H1 (cell line): ENCODE results near the gene TMEM86B. TPM values are rescaled to one million over a fixed set of nuclear protein-coding genes. Genes with fewer than 3 reads are reported as not detected.

Experiments
- CTCF ChIA-PET: fragments of 300-600 bp; sonication (Branson Sonifier 250); formaldehyde crosslinking; loops from one replicate; lab custom pipeline; 2021; ENCODE audit not compliant: partially characterized antibody; lab: Charles Lee
- POLR2A ChIA-PET: fragments of 300-600 bp; sonication (Branson Sonifier 250); formaldehyde crosslinking; loops from one replicate; lab custom pipeline; 2021; ENCODE audit warnings: inconsistent platforms; ENCODE audit not compliant: partially characterized antibody; lab: Charles Lee
- DNase-seq, 2 experiments: peaks; one replicate each; pipeline versions ENCODE4 v3.0.0 to v3.0.0-alpha.2; 2010 to 2022; ENCODE audit warnings: low spot score in 2 of 2, low read depth in 1 of 2, mixed read lengths in 1 of 2
- FAIRE-seq: peaks from 2 replicates; lab custom pipeline; 2011; peaks lifted over from hg19 to GRCh38; lab: Jason Lieb, UNC
- H2AFZ ChIP-seq: 2 replicates; pipeline ENCODE4 v1.8.1; 2012; ENCODE audit warnings: low read length, inconsistent platforms
- H2AK5ac ChIP-seq: 2 replicates; pipeline ENCODE4 v1.6.1; 2013; ENCODE audit warnings: low read depth, low read length
- H2BK120ac ChIP-seq: replicated peaks from 2 replicates; pipeline ENCODE3; 2013; ENCODE audit warnings: low read depth, low read length, inconsistent platforms
- H2BK12ac ChIP-seq: 2 replicates; pipeline ENCODE4 v1.6.1; 2013; ENCODE audit warnings: low read depth, low read length
- H2BK15ac ChIP-seq: 2 replicates; pipeline ENCODE4 v1.6.1; 2013; ENCODE audit warnings: low read length
- H2BK20ac ChIP-seq: 2 replicates; pipeline ENCODE4 v1.6.1; 2013; ENCODE audit warnings: low read length
- H2BK5ac ChIP-seq: 2 replicates; pipeline ENCODE4 v1.6.1; 2013; ENCODE audit warnings: low read depth, low read length
- H3K14ac ChIP-seq: 2 replicates; pipeline ENCODE4 v1.6.1; 2013; ENCODE audit warnings: inconsistent platforms; ENCODE audit not compliant: insufficient read length
- H3K18ac ChIP-seq: 2 replicates; pipeline ENCODE4 v1.6.1; 2013; ENCODE audit warnings: low read length; ENCODE audit errors: extremely low read depth
- H3K23ac ChIP-seq: 2 replicates; pipeline ENCODE4 v1.6.1; 2013; ENCODE audit warnings: inconsistent platforms; ENCODE audit not compliant: insufficient read length
- H3K23me2 ChIP-seq: 2 replicates; pipeline ENCODE4 v1.6.1; 2013; ENCODE audit warnings: low read depth, low read length
- H3K27ac ChIP-seq: 2 replicates; pipeline ENCODE4 v1.6.1; 2011; ENCODE audit warnings: low read depth, low read length, inconsistent platforms
- H3K27me3 ChIP-seq, 4 experiments: replicated peaks in 1 of 4; 1 replicate in 1 of 4; 2 replicates in 3 of 4; pipeline versions ENCODE4 v1.6.1 to v1.8.1; 2011 to 2013; ENCODE audit warnings: low read length in 3 of 4, mild to moderate bottlenecking in 3 of 4, inconsistent platforms in 2 of 4, mixed read lengths in 2 of 4, moderate library complexity in 1 of 4; ENCODE audit not compliant: control insufficient read depth in 3 of 4, insufficient read depth in 3 of 4; ENCODE audit errors: extremely low read depth in 1 of 4
- H3K36me3 ChIP-seq, 4 experiments: 2 replicates each; pipeline versions ENCODE4 v1.6.1 to v1.8.1; 2011 to 2013; ENCODE audit warnings: mild to moderate bottlenecking in 4 of 4, low read length in 3 of 4, moderate library complexity in 2 of 4, control low read depth in 1 of 4, inconsistent platforms in 1 of 4; ENCODE audit not compliant: insufficient read depth in 4 of 4, control insufficient read depth in 2 of 4
- H3K4ac ChIP-seq: replicated peaks from 2 replicates; pipeline ENCODE3; 2013; ENCODE audit warnings: low read length, low read depth, mixed read lengths, inconsistent platforms; ENCODE audit not compliant: insufficient read length
- H3K4me1 ChIP-seq, 4 experiments: replicated peaks in 1 of 4; 1 replicate in 1 of 4; 2 replicates in 3 of 4; pipeline versions ENCODE4 v1.6.1 to v1.8.1; 2011 to 2013; ENCODE audit warnings: low read length in 3 of 4, inconsistent platforms in 2 of 4, mixed read lengths in 1 of 4; ENCODE audit not compliant: insufficient read depth in 4 of 4, control insufficient read depth in 3 of 4
- H3K4me2 ChIP-seq, 2 experiments: 2 replicates each; pipeline versions ENCODE4 v1.6.1 to v1.8.1; 2011 to 2013; ENCODE audit warnings: low read depth in 2 of 2, low read length in 2 of 2, control low read depth in 1 of 2, inconsistent platforms in 1 of 2, mild to moderate bottlenecking in 1 of 2; ENCODE audit not compliant: insufficient read depth in 1 of 2
- H3K4me3 ChIP-seq, 4 experiments: fragments of 200-600, 300-600 bp in 1 of 4; sonication (generic), shearing (Covaris generic), sonication (Bioruptor Twin) in 1 of 4; 2 replicates each; pipeline versions ENCODE4 v1.5.1 to v1.8.1; 2011 to 2016; ENCODE audit warnings: low read length in 4 of 4, low read depth in 3 of 4, control low read depth in 2 of 4, inconsistent platforms in 2 of 4, mild to moderate bottlenecking in 2 of 4, mixed read lengths in 1 of 4, moderate library complexity in 1 of 4; ENCODE audit not compliant: insufficient read depth in 2 of 4; ENCODE audit errors: extremely low read depth in 1 of 4
- H3K56ac ChIP-seq: replicated peaks from 2 replicates; pipeline ENCODE3; 2013; ENCODE audit warnings: low read depth, mild to moderate bottlenecking, mixed read lengths, low read length, inconsistent platforms; ENCODE audit not compliant: insufficient read length
- H3K79me1 ChIP-seq: 2 replicates; pipeline ENCODE4 v1.6.1; 2013; ENCODE audit warnings: low read depth, low read length, control low read depth
- H3K79me2 ChIP-seq, 2 experiments: 2 replicates each; pipeline versions ENCODE4 v1.6.1 to v1.8.1; 2012 to 2013; ENCODE audit warnings: low read length in 2 of 2, mild to moderate bottlenecking in 2 of 2, inconsistent platforms in 1 of 2; ENCODE audit not compliant: insufficient read depth in 2 of 2, control insufficient read depth in 1 of 2
- H3K9ac ChIP-seq, 4 experiments: replicated peaks in 1 of 4; 1 replicate in 1 of 4; 2 replicates in 3 of 4; pipeline versions ENCODE4 v1.6.1 to v1.8.1; 2011 to 2013; ENCODE audit warnings: low read depth in 3 of 4, low read length in 3 of 4, control low read depth in 2 of 4, mild to moderate bottlenecking in 2 of 4, moderate library complexity in 2 of 4, inconsistent platforms in 1 of 4; ENCODE audit errors: extremely low read depth in 1 of 4
- H3K9me3 ChIP-seq, 2 experiments: 2 replicates each; pipeline versions ENCODE4 v1.6.1 to v1.8.1; 2012 to 2013; ENCODE audit warnings: mild to moderate bottlenecking in 2 of 2, moderate library complexity in 2 of 2, control low read depth in 1 of 2, inconsistent platforms in 1 of 2, low read depth in 1 of 2, low read length in 1 of 2, mixed read lengths in 1 of 2; ENCODE audit not compliant: insufficient read depth in 2 of 2
- H4K20me1 ChIP-seq, 2 experiments: replicated peaks in 1 of 2; 2 replicates each; pipeline versions ENCODE3 to v1.8.1; 2011 to 2013; ENCODE audit warnings: inconsistent platforms in 2 of 2, low read length in 2 of 2, mild to moderate bottlenecking in 1 of 2; ENCODE audit not compliant: insufficient read depth in 2 of 2, control insufficient read depth in 1 of 2
- H4K5ac ChIP-seq: 2 replicates; pipeline ENCODE4 v1.6.1; 2013; ENCODE audit warnings: low read length, low read depth, mixed read lengths, inconsistent platforms; ENCODE audit not compliant: insufficient read length
- H4K8ac ChIP-seq: 2 replicates; pipeline ENCODE4 v1.8.0; 2013; ENCODE audit warnings: mild to moderate bottlenecking, moderate library complexity, low read length, inconsistent platforms; ENCODE audit not compliant: insufficient read depth; ENCODE audit errors: extremely low read depth
- H4K91ac ChIP-seq: replicated peaks from 2 replicates; pipeline ENCODE3; 2013; ENCODE audit warnings: low read length, mixed read lengths, inconsistent platforms; ENCODE audit not compliant: insufficient read length
- ASH2L ChIP-seq: fragments of 200-600, 300-600 bp; sonication (generic); IDR thresholded peaks from one replicate; pipeline ENCODE4 v1.7.1; 2017; ENCODE audit warnings: low read length
- BRCA1 ChIP-seq: IDR thresholded peaks from 2 replicates; pipeline ENCODE4 v1.6.1; 2012; ENCODE audit warnings: low read depth, low read length, improper control_type of control experiment
- E2F6 ChIP-seq: IDR thresholded peaks from 2 replicates; pipeline ENCODE4 v1.6.1; 2012; ENCODE audit warnings: inconsistent platforms
- EGR1 ChIP-seq: IDR thresholded peaks from 2 replicates; pipeline ENCODE4 v1.6.1; 2011; ENCODE audit warnings: low read depth, low read length, borderline replicate concordance
- HDAC2 ChIP-seq, 2 experiments: fragments of 300-600 bp in 1 of 2; sonication (generic) in 1 of 2; IDR thresholded peaks; 2 replicates each; pipeline ENCODE4 v1.6.1; 2011 to 2012; ENCODE audit warnings: low read depth in 2 of 2, low read length in 2 of 2, mild to moderate bottlenecking in 2 of 2, moderate library complexity in 2 of 2, borderline replicate concordance in 1 of 2, inconsistent platforms in 1 of 2
- MAX ChIP-seq: IDR thresholded peaks from 2 replicates; pipeline ENCODE4 v1.6.1; 2012; ENCODE audit warnings: inconsistent platforms
- NRF1 ChIP-seq: IDR thresholded peaks from 2 replicates; pipeline ENCODE4 v1.6.1; 2011; ENCODE audit warnings: mild to moderate bottlenecking, low read depth, low read length, improper control_type of control experiment
- PHF8 ChIP-seq: fragments of 200-600 bp; sonication (generic); conservative IDR thresholded peaks from 2 replicates; pipeline ENCODE4 v1.7.1; 2012; ENCODE audit warnings: low read depth, mild to moderate bottlenecking, inconsistent platforms, low read length, moderate library complexity
- USF2 ChIP-seq: IDR thresholded peaks from 2 replicates; pipeline ENCODE4 v1.6.1; 2011; ENCODE audit warnings: low read length, improper control_type of control experiment
- YY1 ChIP-seq: IDR thresholded peaks from 2 replicates; pipeline ENCODE4 v1.6.1; 2011; ENCODE audit warnings: low read depth, mild to moderate bottlenecking, low read length
- WGBS, 2 experiments: shearing (Covaris generic) in 1 of 2; methylation state at CpG; one replicate each; pipeline versions ENCODE4 v1.1.6 to v1.1.7; 2013 to 2015; ENCODE audit warnings: low lambda C conversion rate in 2 of 2, mixed read lengths in 2 of 2, inconsistent platforms in 1 of 2, low coverage in 1 of 2, missing lambda C conversion rate in 1 of 2; ENCODE audit not compliant: insufficient replicate concordance in 2 of 2, insufficient coverage in 1 of 2, insufficient read length in 1 of 2; ENCODE audit errors: extremely low coverage in 1 of 2, missing lambda C conversion rate in 1 of 2; 5-methylcytosine and 5-hydroxymethylcytosine counted together
- polyA plus RNA-seq, 7 experiments: library from polyadenylated mRNA; depleted of rRNA in 3 of 7; stranded (reverse) in 5 of 7; unstranded in 2 of 7; fragments of >200 nt in 5 of 7; fragments of 200-250 nt in 2 of 7; gene quantifications; 1 replicate in 5 of 7; 2 replicates in 1 of 7; 4 replicates in 1 of 7; pipeline versions ENCODE4 v1.2.1 to v1.2.3, GENCODE V29; 2011 to 2013; ENCODE audit warnings: missing spikeins in 2 of 7, mixed read lengths in 2 of 7
- total RNA-seq: library from RNA; stranded (reverse); fragmentation: NEBNext Ultra II Directional; extraction: Animal tissue kit (Norgen Biotek cat#: 25700); gene quantifications from 2 replicates; pipeline ENCODE4 v1.2.1, GENCODE V29; 2021

Gene TMEM86B
- total and polyA plus RNA-seq, 2 of the 8 experiments (the other 6 are each of a cell fraction or from before 2014, with no cell fraction given): 2.0 to 2.9 TPM

- Histone ChIP-seq H2BK20ac (no peak overlapping the region), H3K14ac (no peak overlapping the region), H3K56ac (no peak overlapping the region), H3K9ac (no peak overlapping the region), H4K8ac (no peak overlapping the region), H2BK12ac (no peak overlapping the region), H2AFZ (no peak overlapping the region), H3K4me1 (peaks cover 0 to 11% (median 9%) of the 10 kb centered on the region in 4 experiments; a peak in 5 of 7 replicates), H2BK120ac (no peak overlapping the region), H3K4ac (no peak overlapping the region), H3K27me3 (no peaks in the 10 kb centered on the region), H4K5ac (no peak overlapping the region), H3K4me3 (no peak overlapping the region), H4K20me1 (peaks cover 14 to 16% of the 10 kb centered on the region in 2 experiments), H2AK5ac (no peak overlapping the region), H3K18ac (no peak overlapping the region), H3K36me3 (no peaks in the 10 kb centered on the region), H3K79me2 (peaks cover 5 to 23% of the 10 kb centered on the region in 2 experiments), H3K23me2 (peaks cover 18% of the 10 kb centered on the region; the same call in 1 of the 2 replicates), H3K4me2 (no peak overlapping the region; a peak in 1 of 4 replicates), H4K91ac (no peak overlapping the region), H2BK5ac (no peak overlapping the region), H3K79me1 (peaks cover 5% of the 10 kb centered on the region; the same call in 1 of the 2 replicates), H2BK15ac (no peak overlapping the region), H3K23ac (no peak overlapping the region), H3K27ac (no peak overlapping the region), H3K9me3 (peaks cover 0 to 2% of the 10 kb centered on the region in 2 experiments; a peak in 3 of 4 replicates)
- WGBS, 2 experiments: 87% methylated on average over 12 of the region's 13 CpGs; no CpG with 5 or more reads in 1 of the 2 experiments
- TF ChIP-seq BRCA1: no peak
- TF ChIP-seq MAX: peak; percentile 33; the same call in 1 of the 2 replicates
- no peak for TF ChIP-seq PHF8
- no peak for TF ChIP-seq HDAC2 (IDR thresholded peaks at IDR 0.05; ENCODE audit: borderline replicate concordance in 1 of 2, low read depth in 2 of 2, low read length in 2 of 2)
- TF ChIP-seq USF2: 0 out of 2 replicates have a peak, but pooled peaks have one; percentile 50
- TF ChIP-seq E2F6: peak; percentile 86
- TF ChIP-seq EGR1: no peak
- no peak for TF ChIP-seq NRF1
- TF ChIP-seq YY1: peak; percentile 83
- no peak for TF ChIP-seq ASH2L
- FAIRE-seq (no peak), DNase-seq (peak in 1 of 2 experiments; percentile 58)
- ChIA-PET POLR2A (interaction anchor here (1.2 to 4.4 kb wide), 10 partner anchors 14 to 338 kb away, joined by 3 to 28 read pairs (median 5); partner anchors contain the start of genes BRSK1, FIZ1, HSPBP1 and PPP1R12C), CTCF (interaction anchor here (0.6 to 2.2 kb wide), 9 partner anchors 30 to 1092 kb away, joined by 3 to 8 read pairs (median 4); no protein-coding TSS in a partner anchor)
Observed at GRCh38 chr19:55261671-55262126, 33.1 kb upstream of the TMEM86B start.
